Activated naive CD4-positive, alpha-beta T cell treated with anti-CD3 and anti-CD28 coated beads, Interleukin-2, amount 50 U/mL, for 72 hours (primary cell): Measurements from ENCODE around the gene FNDC11. TPM values are rescaled to one million over a fixed set of nuclear protein-coding genes. Genes with fewer than 3 reads are reported as not detected.
"Not testable (repeated sequence)": the region's sequence is repeated elsewhere in the genome, so short reads cannot be mapped to it uniquely, and the experiment has no call there.

Experiments
- ATAC-seq, 2 donors: fragments of 150-1000 bp; cut with Tn5 transposase; 2 replicates each; pipeline ENCODE4 v1.10.0; 2021; ENCODE audit warnings: mild to moderate bottlenecking in 2 of 2, moderate library complexity in 2 of 2
- DNase-seq, 2 donors: peaks; one replicate each; pipeline ENCODE4 v3.0.0; 2021 to 2022; ENCODE audit warnings: low spot score in 2 of 2
- H3K27ac Mint-ChIP-seq, 2 donors: one replicate each; pipeline ENCODE4 v1.8.0; 2022; ENCODE audit warnings: mild to moderate bottlenecking in 2 of 2, mixed read lengths in 2 of 2
- H3K36me3 Mint-ChIP-seq, 2 donors: one replicate each; pipeline ENCODE4 v1.8.0; 2022; ENCODE audit warnings: mixed read lengths in 2 of 2
- H3K9me3 Mint-ChIP-seq, 2 donors: one replicate each; pipeline ENCODE4 v1.8.0; 2022; ENCODE audit warnings: mixed read lengths in 2 of 2
- total RNA-seq, 2 donors: library from RNA; stranded (reverse); gene quantifications; one replicate each; pipeline ENCODE4 v1.2.3, GENCODE V29; 2022

Gene FNDC11, protein sequence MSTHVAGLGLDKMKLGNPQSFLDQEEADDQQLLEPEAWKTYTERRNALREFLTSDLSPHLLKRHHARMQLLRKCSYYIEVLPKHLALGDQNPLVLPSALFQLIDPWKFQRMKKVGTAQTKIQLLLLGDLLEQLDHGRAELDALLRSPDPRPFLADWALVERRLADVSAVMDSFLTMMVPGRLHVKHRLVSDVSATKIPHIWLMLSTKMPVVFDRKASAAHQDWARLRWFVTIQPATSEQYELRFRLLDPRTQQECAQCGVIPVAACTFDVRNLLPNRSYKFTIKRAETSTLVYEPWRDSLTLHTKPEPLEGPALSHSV
- under 1 TPM in 1 of 2 donors, not detected in 1; 0.10 TPM for total RNA-seq

DNA sequence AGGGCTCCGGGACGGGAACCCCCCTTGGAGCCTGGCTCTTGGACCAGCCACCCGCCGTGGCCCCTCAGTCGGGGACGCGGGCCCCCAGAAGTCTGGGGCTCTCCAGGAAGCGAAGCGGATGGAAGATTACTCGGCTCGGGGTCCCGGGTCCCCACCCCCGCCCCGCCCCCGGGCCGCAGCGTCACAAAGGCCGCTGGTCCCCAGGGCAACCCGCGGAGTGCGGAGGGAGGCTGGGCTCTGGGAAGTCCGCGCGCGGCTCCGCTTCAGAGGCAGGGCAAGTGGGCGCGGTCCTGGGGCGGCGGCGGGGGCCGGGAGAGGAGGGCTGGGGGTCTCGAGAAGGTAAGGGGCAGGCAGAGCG, at the start of gene FNDC11:
Gene FNDC11, plus strand, starts transcription at position 227 of the 358 bp plus-strand sequence. CDS start 1,505 bp downstream, outside the sequence.
- ATAC-seq (peak; percentile 34 to 38), DNase-seq (no peak)
- Mint-ChIP-seq H3K9me3 (no peaks in the 10 kb centered on the region), H3K27ac (peak within 1 kb of the TSS in 1 of 2 donors; percentile 72), H3K36me3 (no peaks in the 10 kb centered on the region)

DNA sequence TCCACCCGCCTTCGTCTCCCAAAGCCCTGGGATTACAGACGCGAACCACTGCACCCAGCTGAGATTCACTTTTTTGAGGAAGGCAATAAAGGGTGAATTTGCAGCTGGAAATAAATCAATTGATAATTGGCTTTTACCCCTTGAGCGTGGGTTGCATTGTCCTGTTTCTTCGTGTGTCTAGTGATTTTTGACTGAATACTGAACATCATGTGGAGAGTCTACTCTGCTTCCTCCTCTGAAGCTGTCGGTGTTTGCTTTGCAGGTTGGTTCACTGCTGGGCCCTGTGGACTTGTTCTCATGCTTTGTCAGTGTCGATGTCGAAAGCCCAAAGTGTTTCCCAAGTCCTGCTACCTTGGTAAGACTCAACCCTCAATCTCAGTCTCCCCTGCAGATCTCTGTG, 49.3 kb upstream of the FNDC11 start:
- no peak overlapping the region for H3K27ac Mint-ChIP-seq
- DNase-seq (no peak), ATAC-seq (no peak)
- H3K9me3 Mint-ChIP-seq: peaks cover 0 to 3% of the 10 kb centered on the region in 2 donors
- H3K36me3 Mint-ChIP-seq: peaks cover 8 to 15% of the 10 kb centered on the region in 2 donors

DNA sequence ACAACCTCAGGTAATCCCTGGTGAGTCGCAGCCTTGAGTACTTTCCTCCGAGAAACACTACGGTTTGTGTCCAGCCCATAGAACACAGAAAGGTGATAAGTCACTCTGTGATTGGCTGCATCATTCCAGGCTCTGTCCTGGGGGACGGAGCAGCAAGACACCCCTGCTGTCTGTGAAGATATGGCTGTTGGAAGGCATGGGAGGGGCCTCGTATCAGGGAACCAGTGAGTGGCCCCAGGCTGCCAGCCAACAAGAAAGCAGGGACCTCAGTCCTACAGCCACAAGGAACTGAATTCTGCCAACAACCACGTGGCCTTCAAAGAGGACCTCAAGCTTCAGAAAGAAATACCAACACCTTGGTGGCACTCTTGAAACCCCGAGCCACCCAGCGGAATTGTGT, 48.7 kb upstream of the FNDC11 start:
- H3K27ac Mint-ChIP-seq: no peak overlapping the region
- peaks cover 0 to 3% of the 10 kb centered on the region in 2 donors for H3K9me3 Mint-ChIP-seq
- no peak for ATAC-seq
- DNase-seq: no peak
- peaks cover 8 to 15% of the 10 kb centered on the region in 2 donors for H3K36me3 Mint-ChIP-seq

DNA sequence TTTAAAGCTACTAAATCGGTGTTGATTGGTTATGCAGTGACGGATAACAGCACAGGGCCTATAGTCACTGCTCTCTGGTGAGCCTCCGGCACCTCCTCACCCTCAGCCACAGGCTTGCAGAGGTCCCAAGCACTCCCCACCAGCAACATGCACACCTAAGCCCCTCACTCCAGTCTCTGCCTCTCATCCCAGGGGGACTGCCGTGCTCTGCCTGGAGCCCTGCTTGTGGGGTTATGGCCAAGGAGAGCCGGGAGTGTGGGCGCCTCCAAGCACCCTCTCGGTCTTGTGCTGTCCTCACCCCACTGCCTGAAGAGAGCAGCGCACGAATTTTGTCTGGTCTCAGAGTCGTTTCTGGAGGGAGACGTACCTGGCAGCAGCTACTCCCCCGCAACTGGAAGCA, 48.2 kb upstream of the FNDC11 start:
- Mint-ChIP-seq H3K36me3 (peaks cover 8 to 15% of the 10 kb centered on the region in 2 donors), H3K27ac (no peak overlapping the region), H3K9me3 (peaks cover 0 to 3% of the 10 kb centered on the region in 2 donors)
- DNase-seq (no peak), ATAC-seq (no peak)

DNA sequence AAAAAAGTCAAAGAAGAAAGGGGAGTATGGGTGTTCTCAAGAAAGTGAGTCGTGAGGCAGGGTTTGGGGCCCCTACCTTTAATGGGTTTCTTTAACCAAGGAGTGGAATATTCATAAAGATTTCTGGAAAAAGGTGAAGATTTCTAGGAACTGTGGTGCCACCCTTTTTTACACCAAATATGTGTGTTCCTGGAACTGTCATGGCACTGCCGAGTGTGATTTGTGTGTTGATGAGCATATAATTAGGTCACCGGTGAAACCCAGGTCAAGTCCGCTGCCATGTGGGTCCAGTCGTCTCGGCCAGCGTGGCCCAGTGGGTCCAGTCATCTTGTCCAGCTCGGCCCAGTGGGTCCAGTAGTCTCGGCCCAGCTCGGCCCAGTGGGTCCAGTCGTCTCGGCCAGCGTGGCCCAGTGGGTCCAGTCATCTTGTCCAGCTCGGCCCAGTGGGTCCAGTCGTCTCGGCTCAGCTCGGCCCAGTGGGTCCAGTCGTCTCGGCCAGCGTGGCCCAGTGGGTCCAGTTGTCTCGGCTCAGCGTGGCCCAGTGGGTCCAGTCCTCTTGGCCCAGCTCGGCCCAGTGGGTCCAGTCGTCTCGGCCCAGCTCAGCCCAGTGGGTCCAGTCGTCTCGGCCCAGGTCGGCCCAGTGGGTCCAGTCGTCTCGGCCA, 46.7 kb upstream of the FNDC11 start:
- DNase-seq: no peak
- peaks cover 0 to 3% of the 10 kb centered on the region in 2 donors for H3K9me3 Mint-ChIP-seq
- peaks cover 8 to 15% of the 10 kb centered on the region in 2 donors for H3K36me3 Mint-ChIP-seq
- no peak for ATAC-seq
- no peak overlapping the region for H3K27ac Mint-ChIP-seq

DNA sequence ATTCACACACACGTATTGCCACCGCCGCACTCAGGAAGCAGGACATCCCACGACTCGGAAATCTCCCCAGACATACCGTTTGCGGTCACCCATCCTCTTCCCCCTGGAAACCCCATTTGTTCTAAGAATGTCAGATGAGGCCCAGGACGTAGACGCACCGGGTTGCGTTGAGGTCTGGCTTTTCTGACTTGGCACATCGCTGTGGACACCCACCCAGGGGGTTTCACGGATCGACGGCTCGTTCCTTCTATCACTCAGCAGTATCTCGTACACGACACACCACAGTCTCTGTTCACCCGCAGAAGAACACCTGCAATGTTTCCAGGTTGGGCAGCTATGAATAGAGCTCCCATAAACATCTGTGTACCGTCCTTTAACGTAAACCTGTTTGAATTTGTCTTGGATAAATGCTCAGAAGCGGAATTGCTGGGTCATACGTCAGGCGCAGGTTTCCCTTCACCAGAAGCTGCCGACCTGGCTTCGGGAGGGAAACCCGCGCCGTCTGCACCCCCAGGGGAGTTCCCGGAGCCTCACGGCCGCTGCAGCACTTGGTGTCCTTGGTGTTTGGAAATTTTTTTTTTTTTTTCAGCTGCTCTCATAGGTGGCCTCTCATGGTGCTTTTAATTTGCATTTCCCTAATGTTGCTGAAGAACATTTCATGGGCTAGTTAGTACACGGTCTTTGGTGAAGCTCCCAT, 45.7 kb upstream of the FNDC11 start:
- no peak overlapping the region for H3K27ac Mint-ChIP-seq

DNA sequence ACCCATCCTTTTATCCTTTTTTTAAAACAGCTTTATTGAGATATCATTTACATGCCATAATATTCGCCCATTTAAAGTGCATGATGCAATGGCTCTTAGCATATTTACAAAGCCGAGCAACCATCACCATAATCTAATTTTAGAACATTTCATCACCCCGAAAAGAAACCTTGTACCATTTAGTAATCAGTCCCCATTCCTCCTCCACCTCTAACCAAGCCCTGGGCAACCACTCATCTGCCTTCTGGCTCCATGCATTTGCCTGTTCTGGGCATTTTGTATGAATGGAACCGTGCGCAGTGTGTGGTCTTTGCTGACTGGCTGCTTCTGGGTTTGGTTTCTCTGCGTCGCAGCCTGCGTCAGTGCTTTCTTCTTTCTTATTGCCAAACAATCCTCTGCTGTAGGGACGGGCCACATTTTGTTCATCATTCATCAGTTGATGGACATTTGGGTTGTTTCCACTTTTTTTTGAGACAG, 44.8 kb upstream of the FNDC11 start:
- no peak for DNase-seq
- H3K36me3 Mint-ChIP-seq: peaks cover 10 to 11% of the 10 kb centered on the region in 2 donors

More for the DNA sequence above, 45.7 kb upstream of the FNDC11 start:
- DNase-seq (no peak), ATAC-seq (no peak)
- Mint-ChIP-seq H3K9me3 (peaks cover 0 to 3% of the 10 kb centered on the region in 2 donors), H3K36me3 (peaks cover 11 to 15% of the 10 kb centered on the region in 2 donors)

DNA sequence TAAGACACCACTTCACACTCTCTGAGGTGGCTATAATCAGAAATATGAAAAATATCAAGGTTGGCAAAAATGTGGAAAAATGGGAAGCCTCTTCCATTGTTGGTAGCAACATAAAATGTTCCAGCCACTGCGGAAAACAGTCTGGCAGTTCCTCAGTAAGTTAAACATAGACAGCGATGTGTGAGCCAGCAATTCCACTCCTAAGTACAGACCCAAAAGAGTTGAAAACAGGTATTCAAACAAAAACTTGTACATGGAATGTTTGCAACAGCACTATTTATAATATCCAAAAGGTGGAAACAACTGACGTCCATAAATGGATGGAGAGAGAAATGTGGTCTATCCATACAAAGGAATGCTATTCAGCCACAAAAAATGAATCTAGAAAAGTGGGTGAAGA, 40.8 kb upstream of the FNDC11 start:
- Mint-ChIP-seq H3K9me3 (peaks cover 0 to 6% of the 10 kb centered on the region in 2 donors), H3K36me3 (peaks cover 0 to 5% of the 10 kb centered on the region in 2 donors), H3K27ac (no peak overlapping the region)
- ATAC-seq (no peak), DNase-seq (no peak)

More for the DNA sequence above, 44.8 kb upstream of the FNDC11 start:
- Mint-ChIP-seq H3K9me3 (peaks cover under 1 to 1% of the 10 kb centered on the region in 2 donors), H3K27ac (no peak overlapping the region)
- ATAC-seq: no peak

DNA sequence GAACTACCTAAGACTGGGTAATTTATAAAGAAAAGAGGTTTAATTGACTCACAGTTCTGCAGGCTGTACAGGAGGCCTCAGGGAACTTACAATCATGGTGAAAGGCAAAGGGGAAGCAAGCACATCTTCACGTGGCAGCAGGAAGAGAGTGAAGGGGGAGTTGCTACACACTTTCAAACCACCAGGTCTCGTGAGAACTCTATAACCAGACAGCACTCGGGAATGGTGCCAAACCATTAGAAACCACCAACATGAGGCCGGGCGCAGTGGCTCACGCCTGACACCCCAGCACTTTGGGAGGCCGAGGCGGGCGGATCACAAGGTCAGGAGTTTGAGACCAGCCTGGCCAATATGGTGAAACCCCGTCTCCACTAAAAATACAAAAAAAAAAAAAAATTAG, 39.4 kb upstream of the FNDC11 start:
- peak in 1 of 2 donors; percentile 6 for DNase-seq
- not testable (repeated sequence) for H3K27ac Mint-ChIP-seq, H3K36me3 Mint-ChIP-seq, H3K9me3 Mint-ChIP-seq, ATAC-seq

DNA sequence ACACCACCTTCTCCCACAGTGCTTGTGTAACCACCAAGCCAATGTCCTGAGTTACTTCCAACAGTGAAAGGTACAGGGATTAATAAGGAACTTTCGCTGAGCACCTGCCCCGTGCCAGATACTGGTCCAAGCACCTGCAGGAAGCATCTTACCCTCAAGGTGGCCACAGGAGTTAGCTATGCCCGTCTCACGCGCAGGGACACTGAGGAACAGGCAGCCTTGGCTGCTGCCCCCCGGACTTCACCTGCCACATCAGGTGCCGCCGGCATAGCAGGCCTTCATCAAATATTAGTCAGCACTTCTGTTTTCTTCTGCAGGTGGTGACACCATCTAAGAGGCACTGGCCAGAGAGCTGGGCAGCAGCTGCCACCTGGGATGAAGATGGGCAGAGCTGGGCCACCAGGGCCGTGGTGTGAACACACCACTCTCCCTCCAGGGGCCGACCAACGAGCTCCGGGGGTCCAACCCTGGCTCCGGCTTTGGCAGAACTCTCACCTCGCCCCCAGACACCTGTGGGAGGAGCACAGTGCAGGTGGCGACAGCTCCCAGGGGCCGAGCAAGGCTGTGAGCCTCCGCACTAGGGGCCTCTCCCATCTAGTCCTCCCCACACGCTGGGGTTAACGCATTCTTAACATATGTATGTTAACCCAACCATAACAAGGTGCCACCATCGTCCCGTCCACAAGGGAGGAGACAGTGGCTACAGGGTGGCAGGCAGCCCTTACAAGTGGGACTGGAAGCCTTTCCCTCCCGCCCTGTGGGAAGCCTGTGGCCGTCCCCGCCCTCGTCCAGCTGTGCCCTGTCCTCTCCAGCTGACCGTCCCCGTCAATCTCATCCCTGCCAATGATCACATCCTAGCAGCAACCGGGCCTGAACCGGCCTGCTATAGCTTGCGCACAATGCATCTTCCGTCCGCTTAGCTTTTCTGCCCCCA, 36.3 kb upstream of the FNDC11 start:
- Mint-ChIP-seq H3K36me3 (peaks cover 6 to 8% of the 10 kb centered on the region in 2 donors), H3K9me3 (peaks cover 2 to 8% of the 10 kb centered on the region in 2 donors), H3K27ac (no peak overlapping the region)
- DNase-seq (peak in 1 of 2 donors; percentile 54), ATAC-seq (no peak)

DNA sequence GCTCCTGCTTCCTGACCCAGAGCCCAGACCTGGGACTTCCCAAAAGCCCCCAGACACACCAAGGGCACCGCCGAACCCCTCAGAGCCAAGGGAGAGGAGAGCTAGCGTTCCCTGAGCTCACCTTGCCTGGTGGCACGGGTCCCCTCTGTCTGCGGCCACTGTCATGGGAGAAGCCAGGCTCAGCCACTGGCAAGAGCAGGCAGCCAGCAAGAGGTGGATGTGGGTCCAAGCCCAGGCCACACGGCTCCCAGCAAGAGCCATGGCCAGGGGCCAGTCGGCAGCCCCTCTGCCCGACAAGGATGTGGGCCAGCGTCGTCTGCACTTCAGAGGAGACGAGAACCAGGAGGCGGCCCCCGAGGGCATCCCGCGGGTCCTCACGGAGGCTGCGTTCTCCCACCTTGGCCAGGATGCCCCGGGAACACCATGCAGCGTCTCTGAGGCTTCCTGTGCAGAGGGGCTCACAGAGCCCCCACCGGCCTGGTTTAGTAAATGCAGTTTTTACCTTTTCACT, 35.6 kb upstream of the FNDC11 start:
- ATAC-seq (no peak), DNase-seq (no peak)
- Mint-ChIP-seq H3K27ac (no peak overlapping the region), H3K9me3 (peaks cover 4 to 11% of the 10 kb centered on the region in 2 donors), H3K36me3 (peaks cover 11 to 14% of the 10 kb centered on the region in 2 donors)

DNA sequence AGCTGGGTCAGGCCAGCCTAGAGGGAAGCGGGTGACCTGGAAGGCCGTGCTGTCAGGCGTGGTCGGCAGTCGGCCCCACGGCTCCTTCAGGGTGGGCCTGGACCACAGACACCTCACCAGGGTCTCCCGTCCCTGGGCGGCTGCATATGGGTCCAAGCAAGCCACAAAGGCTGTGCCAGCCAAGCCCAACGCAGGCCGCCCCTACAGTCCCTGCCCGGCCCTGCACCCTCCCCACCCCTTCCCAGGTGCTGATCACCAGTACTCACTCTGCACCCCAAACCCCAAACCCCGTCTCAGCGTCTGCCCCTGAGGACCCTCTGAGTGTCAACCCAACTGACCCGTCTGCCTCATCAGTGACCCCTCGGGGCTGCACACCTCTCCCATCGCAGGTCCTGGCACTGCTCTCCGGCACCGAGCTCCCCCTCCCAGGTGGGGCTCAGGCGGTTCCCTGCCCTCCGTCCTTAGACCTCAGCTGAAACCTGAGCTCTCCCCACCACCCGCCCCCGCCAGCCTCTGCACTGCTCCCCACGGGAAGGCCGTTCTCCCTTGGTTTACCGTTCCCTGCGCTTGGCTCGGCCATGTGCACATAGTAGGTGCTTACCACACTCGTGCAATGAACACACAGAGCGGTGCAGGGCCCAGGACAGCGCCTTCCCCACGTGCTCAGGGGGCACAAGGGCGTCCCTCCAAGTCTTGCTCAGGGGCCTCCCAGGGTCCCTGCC, 34.9 kb upstream of the FNDC11 start:
- H3K36me3 Mint-ChIP-seq: peaks cover 12 to 21% of the 10 kb centered on the region in 2 donors
- DNase-seq (no peak), ATAC-seq (no peak)
- peaks cover 4 to 15% of the 10 kb centered on the region in 2 donors for H3K9me3 Mint-ChIP-seq
- no peak overlapping the region for H3K27ac Mint-ChIP-seq

DNA sequence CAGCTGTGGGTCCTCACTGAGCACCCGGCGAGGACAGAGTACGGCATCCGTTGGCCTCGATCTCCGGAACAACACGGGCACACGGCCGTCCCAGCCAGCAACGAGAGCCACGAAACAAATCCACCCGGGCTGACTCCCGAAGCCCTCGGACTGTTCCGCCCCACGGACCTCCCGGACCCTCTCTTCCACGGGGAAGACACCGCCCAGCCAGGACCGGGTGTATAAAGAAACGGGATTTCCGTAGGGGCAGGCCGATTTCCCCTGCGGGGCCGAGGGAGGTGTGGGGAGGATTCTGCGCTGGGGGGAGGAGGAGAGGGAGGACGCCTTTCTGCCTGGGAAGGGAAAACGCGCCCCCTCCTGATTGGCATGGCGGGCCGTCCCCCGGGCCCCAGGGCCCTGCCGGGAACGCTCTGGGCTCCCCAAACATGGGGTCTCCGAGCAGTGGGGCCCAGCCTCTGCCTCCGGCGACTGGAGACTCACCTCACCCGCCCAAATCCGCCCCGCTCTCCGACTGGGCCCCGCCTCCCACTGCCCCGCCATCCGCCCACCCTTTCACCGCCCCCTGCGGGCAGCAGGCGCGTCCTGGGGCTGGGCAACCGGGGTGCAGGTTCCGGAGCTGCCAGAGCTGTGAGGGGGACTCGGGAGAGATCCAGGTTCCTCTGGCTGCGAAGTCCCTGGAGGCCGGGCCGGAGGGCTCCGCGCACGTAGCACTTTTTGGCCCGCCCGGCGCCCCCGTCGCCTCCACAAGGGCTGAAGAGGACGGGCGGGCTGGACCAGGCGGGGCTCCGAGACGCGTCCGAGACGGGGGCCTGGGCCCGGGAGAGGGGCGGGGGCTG, 34.1 kb upstream of the FNDC11 start:
- peaks cover 12 to 26% of the 10 kb centered on the region in 2 donors for H3K36me3 Mint-ChIP-seq
- no peak overlapping the region for H3K27ac Mint-ChIP-seq
- peaks cover 4 to 10% of the 10 kb centered on the region in 2 donors for H3K9me3 Mint-ChIP-seq
- DNase-seq: peak in 1 of 2 donors; percentile 63
- peak; percentile 58 to 61 for ATAC-seq

DNA sequence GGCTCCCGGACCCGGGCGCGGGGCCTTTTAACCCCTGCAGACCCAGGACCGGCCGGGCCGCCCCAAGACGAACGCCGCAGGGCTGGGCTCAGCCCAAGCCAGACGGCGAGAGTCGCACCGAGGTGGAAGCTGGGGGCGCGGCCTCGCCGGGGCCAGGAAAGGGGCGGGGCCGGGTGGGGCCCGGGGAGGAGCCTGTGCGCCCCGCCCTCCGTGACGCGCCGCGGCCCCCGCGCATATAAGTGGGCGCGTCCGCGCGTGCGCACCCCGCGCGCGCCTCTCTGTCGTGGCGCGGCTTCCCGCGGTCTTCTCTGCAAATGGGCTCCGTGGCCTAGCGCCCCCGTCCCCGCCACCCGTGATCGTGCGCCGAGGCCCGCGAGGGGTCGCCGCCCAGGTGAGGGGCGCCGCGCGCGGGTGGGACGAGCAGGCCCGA, 33.4 kb upstream of the FNDC11 start, which contains the start of gene PPDPF:
Gene PPDPF, plus strand, starts transcription at position 262 of the 430 bp plus-strand sequence. CDS start 544 bp downstream, outside the sequence.
- ATAC-seq (peak; percentile 87 to 88), DNase-seq (peak; percentile 85 to 87)
- Mint-ChIP-seq H3K27ac (peak within 1 kb of the TSS in 1 of 2 donors; percentile 74), H3K9me3 (peaks cover 4 to 10% of the 10 kb centered on the region in 2 donors), H3K36me3 (peaks cover 12 to 26% of the 10 kb centered on the region in 2 donors)
